ENCODE results near the gene IZUMO4.

DNA sequence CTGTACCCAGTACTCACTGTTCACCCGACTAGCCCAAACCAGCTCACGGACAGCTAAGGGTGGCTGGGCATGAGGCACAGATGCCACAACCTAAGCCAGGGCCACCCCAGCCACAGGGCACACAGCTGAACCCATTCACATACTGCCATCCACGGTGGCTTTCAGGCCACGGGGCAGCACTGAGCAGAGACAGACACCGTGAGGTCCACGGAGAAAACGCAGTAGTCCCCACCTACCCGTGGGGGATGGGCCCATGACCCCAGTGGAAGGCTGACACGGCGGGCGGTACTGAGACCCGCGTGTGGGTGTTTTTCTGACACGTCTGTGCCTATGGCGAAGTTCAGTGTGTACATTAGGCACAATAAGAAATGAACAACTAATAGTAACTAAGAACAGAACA, 25.5 kb downstream of the IZUMO4 start:
- TF ChIP-seq, protein P1, sequence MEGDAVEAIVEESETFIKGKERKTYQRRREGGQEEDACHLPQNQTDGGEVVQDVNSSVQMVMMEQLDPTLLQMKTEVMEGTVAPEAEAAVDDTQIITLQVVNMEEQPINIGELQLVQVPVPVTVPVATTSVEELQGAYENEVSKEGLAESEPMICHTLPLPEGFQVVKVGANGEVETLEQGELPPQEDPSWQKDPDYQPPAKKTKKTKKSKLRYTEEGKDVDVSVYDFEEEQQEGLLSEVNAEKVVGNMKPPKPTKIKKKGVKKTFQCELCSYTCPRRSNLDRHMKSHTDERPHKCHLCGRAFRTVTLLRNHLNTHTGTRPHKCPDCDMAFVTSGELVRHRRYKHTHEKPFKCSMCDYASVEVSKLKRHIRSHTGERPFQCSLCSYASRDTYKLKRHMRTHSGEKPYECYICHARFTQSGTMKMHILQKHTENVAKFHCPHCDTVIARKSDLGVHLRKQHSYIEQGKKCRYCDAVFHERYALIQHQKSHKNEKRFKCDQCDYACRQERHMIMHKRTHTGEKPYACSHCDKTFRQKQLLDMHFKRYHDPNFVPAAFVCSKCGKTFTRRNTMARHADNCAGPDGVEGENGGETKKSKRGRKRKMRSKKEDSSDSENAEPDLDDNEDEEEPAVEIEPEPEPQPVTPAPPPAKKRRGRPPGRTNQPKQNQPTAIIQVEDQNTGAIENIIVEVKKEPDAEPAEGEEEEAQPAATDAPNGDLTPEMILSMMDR (IDR thresholded peaks at IDR 0.05) = no peak
- TF ChIP-seq EZH2 (IDR thresholded peaks at IDR 0.05) (no peak), EZH2phosphoT487 (IDR thresholded peaks at IDR 0.05) (no peak)

Measured in neural progenitor cell (in vitro differentiated cells).